RWPE1 (cell line): ENCODE data around the gene ANTKMT.

Experiments used
- CTCF ChIA-PET: fragments of 350-600 bp; sonication (Branson Sonifier 250); formaldehyde crosslinking; extraction: SDS; loops from one replicate; lab custom pipeline; 2021; lab: Yijun Ruan, JAX
- POLR2A ChIA-PET: fragments of 400-600 bp; formaldehyde crosslinking; extraction: SDS; loops from one replicate; lab custom pipeline; 2020; ENCODE audit warnings: antibody characterized with exemption; ENCODE audit not compliant: low non-redundant PET; lab: Yijun Ruan, JAX
- DNase-seq: peaks from one replicate; pipeline ENCODE4 v3.0.0; 2012; ENCODE audit warnings: low spot score
- H3K27ac ChIP-seq: fragments of 450-650 bp; 2 replicates; pipeline ENCODE4 v1.5.1; 2017
- CTCF ChIP-seq: fragments of 450-650 bp; conservative IDR thresholded peaks from 2 replicates; pipeline ENCODE4 v1.5.1; 2017; ENCODE audit warnings: low read depth, mild to moderate bottlenecking

The ANTKMT gene

DNA sequence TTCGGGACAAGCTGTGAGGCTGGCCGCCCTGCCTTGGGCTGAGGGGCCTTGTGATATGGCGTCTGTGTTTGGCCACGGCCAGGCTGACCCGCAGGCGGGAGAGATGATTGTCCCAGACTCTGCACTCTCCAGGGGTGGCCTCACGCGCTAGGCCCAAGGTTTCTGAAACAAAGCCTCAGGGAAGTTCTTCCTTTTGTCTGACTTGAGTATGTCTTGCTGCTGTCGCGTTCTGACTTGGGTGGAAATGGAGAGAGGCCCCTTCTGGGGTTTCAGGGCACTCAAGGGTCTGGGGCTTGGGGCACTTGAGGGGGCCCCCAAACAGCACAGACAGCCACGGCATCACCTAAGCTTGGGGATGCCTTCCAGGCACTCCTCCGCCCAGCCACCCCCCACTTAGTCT is 9.9 kb upstream of the ANTKMT start:
- TF ChIP-seq CTCF: no peak
- POLR2A ChIA-PET: interaction anchor here (0.6 to 0.9 kb wide), 2 partner anchors 22 to 77 kb away, joined by 3 read pairs; partner anchors contain the start of genes CHTF18 and RPUSD1
- CTCF ChIA-PET: interaction anchor here (0.5 to 0.9 kb wide), 3 partner anchors 22 to 92 kb away, joined by 3 to 4 read pairs (median 3); partner anchors contain the start of gene RPUSD1
- DNase-seq: no peak
- peak overlapping the region; percentile 95 for H3K27ac ChIP-seq

- peak overlapping the region; percentile 95 for H3K27ac ChIP-seq
- TF ChIP-seq CTCF: peak; percentile 92
- ChIA-PET POLR2A (interaction anchor here (0.6 to 0.7 kb wide), 2 partner anchors 23 to 74 kb away, joined by 3 read pairs; no protein-coding TSS in a partner anchor), CTCF (interaction anchor here (0.6 to 1.8 kb wide), 9 partner anchors 9 to 637 kb away, joined by 3 to 11 read pairs (median 3); partner anchors contain the start of genes ANTKMT, CIAO3 and RPUSD1)
- DNase-seq: peak; percentile 70
Measured at GRCh38 chr16:711548-712320, 9.2 kb upstream of the ANTKMT start.

DNA sequence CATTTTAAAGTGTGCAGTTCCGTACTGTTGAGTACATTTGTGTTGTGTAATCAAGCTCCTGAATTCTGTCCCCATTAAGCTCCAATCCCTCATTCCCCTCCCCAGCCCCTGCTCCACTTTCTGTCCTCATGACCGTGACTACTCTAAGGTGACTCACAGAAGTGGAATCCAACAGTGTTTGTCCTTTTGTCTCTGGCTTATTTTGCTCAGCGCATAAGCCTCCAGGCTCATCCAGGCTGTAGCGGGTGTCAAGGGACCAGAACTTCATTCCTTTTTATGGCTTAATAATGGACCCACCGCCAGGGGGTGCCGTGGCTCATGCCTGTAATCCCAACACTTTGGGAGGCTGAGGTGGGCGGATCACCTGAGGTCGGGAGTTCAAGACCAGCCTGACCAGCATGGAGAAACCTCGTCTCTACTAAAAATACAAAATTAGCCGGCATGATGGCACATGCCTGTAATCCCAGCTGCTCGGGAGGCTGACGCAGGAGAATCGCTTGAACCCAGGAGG is 8.2 kb upstream of the ANTKMT start:
- ChIA-PET CTCF (interaction anchor here (0.8 to 1.8 kb wide), 5 partner anchors 10 to 98 kb away, joined by 3 to 11 read pairs (median 5); partner anchors contain the start of gene CIAO3), POLR2A (interaction anchor here (0.8 to 1.7 kb wide), 2 partner anchors 8 to 10 kb away, joined by 3 to 5 read pairs; partner anchors contain the start of gene ANTKMT)
- peak overlapping the region; percentile 95 for H3K27ac ChIP-seq
- peak; percentile 87 for DNase-seq
- TF ChIP-seq CTCF: peak; percentile 61

DNA sequence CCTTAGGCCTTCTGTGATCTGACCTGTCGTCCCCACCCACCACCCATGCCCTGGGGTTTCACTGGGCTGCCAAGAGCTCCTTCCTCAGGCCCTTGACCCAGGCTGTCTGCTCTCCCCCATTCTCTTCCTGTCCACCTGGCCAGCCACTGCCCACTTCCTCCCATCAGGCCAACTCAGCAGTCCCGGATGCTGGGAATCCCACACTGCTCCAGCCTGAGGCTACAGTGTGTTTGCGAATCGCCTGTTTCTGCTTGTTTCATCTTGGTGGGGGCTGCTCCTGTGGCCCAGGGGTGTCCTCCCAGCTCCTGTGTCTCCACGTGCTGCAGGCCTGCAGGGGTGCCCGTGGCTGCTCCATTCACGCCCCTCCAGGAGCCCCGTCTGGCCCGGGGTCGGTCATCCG is 6.9 kb upstream of the ANTKMT start:
- TF ChIP-seq CTCF: no peak
- ChIA-PET CTCF (interaction anchor here (1.2 kb wide), 1 partner anchor 71 kb away, joined by 5 read pairs; no protein-coding TSS in a partner anchor), POLR2A (interaction anchor here (1.7 kb wide), 1 partner anchor 11 kb away, joined by 5 read pairs; no protein-coding TSS in a partner anchor)
- H3K27ac ChIP-seq: peak overlapping the region; percentile 95
- no peak for DNase-seq

DNA sequence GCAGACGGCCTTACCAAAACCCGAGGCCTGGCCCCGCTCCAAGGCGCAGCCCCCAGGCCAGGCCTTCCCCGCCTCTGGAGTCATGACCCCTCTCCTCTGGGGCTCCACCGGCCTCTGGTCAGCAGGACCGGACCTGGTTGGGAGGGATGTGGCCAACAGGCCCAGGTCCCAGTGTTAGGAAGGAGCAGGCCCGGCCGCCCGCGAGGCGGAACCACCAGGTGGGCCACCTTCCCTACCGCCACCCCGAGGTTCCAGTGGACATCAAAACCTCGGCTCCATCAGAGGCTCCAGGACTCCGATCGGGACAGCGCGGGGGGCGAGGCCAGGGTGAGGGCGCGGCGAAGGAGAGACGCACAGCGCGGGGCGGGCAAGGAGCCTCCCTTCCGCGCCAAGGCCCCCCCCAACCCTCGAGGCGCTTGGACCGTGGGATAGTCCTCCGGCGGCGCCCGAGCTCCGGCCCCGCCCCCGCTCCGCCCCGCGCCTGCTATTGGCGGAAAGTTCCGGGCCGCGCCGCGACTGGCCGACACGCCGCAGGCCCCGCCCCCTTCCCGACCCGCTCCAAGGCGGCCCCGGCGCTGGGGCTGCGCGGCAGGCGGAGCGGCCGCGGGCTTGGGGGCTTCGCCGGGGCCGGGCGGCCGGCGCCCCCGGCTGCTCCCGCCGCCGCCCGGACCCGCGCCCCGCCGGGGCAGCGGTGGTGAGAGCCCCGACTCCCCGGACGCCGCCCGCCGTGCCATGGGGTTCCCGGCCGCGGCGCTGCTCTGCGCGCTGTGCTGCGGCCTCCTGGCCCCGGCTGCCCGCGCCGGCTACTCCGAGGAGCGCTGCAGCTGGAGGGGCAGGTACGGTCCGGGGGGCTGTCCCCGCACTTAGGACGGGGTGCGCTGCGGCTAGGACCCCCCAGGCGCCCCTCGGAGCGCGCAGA is 6.1 kb upstream of the ANTKMT start, which contains the start of gene METRN:
METRN (plus strand) TSS at position 561 of the 919 bp plus-strand sequence; CDS start at position 733, 172 bp downstream.
- POLR2A ChIA-PET: interaction anchor here (0.6 kb wide), 1 partner anchor 8 kb away, joined by 6 read pairs; no protein-coding TSS in a partner anchor
- DNase-seq: peak; percentile 84
- no peak for TF ChIP-seq CTCF
- peak within 1 kb of the TSS; percentile 95 for H3K27ac ChIP-seq
- CTCF ChIA-PET: interaction anchor here (1.2 to 1.4 kb wide), 4 partner anchors 31 to 81 kb away, joined by 3 to 5 read pairs (median 4); partner anchors contain the start of gene JMJD8
